Neuronal stem cell (in vitro differentiated cells): ENCODE measurements around the gene TMEM132C.

Experiments
- DNase-seq: peaks from one replicate; pipeline ENCODE4 v3.0.0-alpha.2; 2013; ENCODE audit warnings: low spot score
- H2AFZ ChIP-seq: one replicate; pipeline ENCODE4 v1.6.1; 2013; ENCODE audit warnings: mild to moderate bottlenecking, low read length, inconsistent platforms
- H2AK5ac ChIP-seq: 2 replicates; pipeline ENCODE4 v1.6.1; 2013; ENCODE audit warnings: low read depth, mild to moderate bottlenecking, inconsistent platforms, low read length, moderate library complexity, mixed read lengths
- H2BK120ac ChIP-seq: 2 replicates; pipeline ENCODE4 v1.6.1; 2013; ENCODE audit warnings: low read depth, mild to moderate bottlenecking, inconsistent platforms, low read length, moderate library complexity, mixed read lengths
- H2BK12ac ChIP-seq: one replicate; pipeline ENCODE4 v1.6.1; 2013; ENCODE audit warnings: low read length, inconsistent platforms
- H2BK15ac ChIP-seq: 2 replicates; pipeline ENCODE4 v1.6.1; 2013; ENCODE audit warnings: mild to moderate bottlenecking, low read length, inconsistent platforms, mixed read lengths
- H2BK5ac ChIP-seq: one replicate; pipeline ENCODE4 v1.6.1; 2013; ENCODE audit warnings: inconsistent platforms, mild to moderate bottlenecking, low read length, moderate library complexity
- H3K14ac ChIP-seq: one replicate; pipeline ENCODE4 v1.6.1; 2013; ENCODE audit warnings: low read length, inconsistent platforms
- H3K18ac ChIP-seq: 2 replicates; pipeline ENCODE4 v1.6.1; 2013; ENCODE audit warnings: low read length, inconsistent platforms
- H3K23ac ChIP-seq: 2 replicates; pipeline ENCODE4 v1.6.1; 2013; ENCODE audit warnings: low read depth, mild to moderate bottlenecking, mixed read lengths, low read length, inconsistent platforms; ENCODE audit not compliant: poor library complexity
- H3K27ac ChIP-seq: replicated peaks from 3 replicates; pipeline ENCODE4 v1.5.1; 2013; ENCODE audit warnings: low read length, inconsistent platforms
- H3K27me3 ChIP-seq, 3 experiments: 2 replicates each; pipeline ENCODE4 v1.6.1; 2013; ENCODE audit warnings: low read length in 3 of 3, mild to moderate bottlenecking in 2 of 3, inconsistent platforms in 1 of 3, low read depth in 1 of 3, mixed read lengths in 1 of 3, moderate library complexity in 1 of 3; ENCODE audit not compliant: control insufficient read depth in 3 of 3, insufficient read depth in 3 of 3
- H3K36me3 ChIP-seq, 2 donors: replicated peaks in 1 of 2; 2 replicates each; pipeline ENCODE4 v1.6.1; 2013; ENCODE audit warnings: low read length in 2 of 2; ENCODE audit not compliant: control insufficient read depth in 2 of 2, insufficient read depth in 2 of 2
- H3K4ac ChIP-seq: 2 replicates; pipeline ENCODE4 v1.6.1; 2013; ENCODE audit warnings: inconsistent platforms, mild to moderate bottlenecking, low read length, moderate library complexity
- H3K4me1 ChIP-seq, 2 donors: 1 replicate in 1 of 2; 2 replicates in 1 of 2; pipeline ENCODE4 v1.6.1; 2013; ENCODE audit warnings: low read length in 2 of 2, low read depth in 1 of 2; ENCODE audit not compliant: control insufficient read depth in 2 of 2, insufficient read depth in 1 of 2
- H3K4me2 ChIP-seq: one replicate; pipeline ENCODE4 v1.6.1; 2013; ENCODE audit warnings: mild to moderate bottlenecking, low read length, inconsistent platforms; ENCODE audit not compliant: insufficient read depth, poor library complexity, severe bottlenecking
- H3K4me3 ChIP-seq, 2 donors: 2 replicates each; pipeline ENCODE4 v1.5.1; 2013; ENCODE audit warnings: low read length in 2 of 2, mild to moderate bottlenecking in 2 of 2, inconsistent platforms in 1 of 2, moderate library complexity in 1 of 2
- H3K79me1 ChIP-seq: one replicate; pipeline ENCODE4 v1.6.1; 2013; ENCODE audit warnings: low read depth, mild to moderate bottlenecking, inconsistent platforms, low read length, moderate library complexity
- H3K9ac ChIP-seq: one replicate; pipeline ENCODE4 v1.6.1; 2013; ENCODE audit warnings: mild to moderate bottlenecking, low read depth, low read length, inconsistent platforms; ENCODE audit not compliant: poor library complexity
- H3K9me3 ChIP-seq, 2 donors: replicated peaks in 1 of 2; 2 replicates each; pipeline versions ENCODE3 to v1.6.1; 2013; ENCODE audit warnings: low read length in 2 of 2, mild to moderate bottlenecking in 2 of 2, inconsistent platforms in 1 of 2, low read depth in 1 of 2, mixed read lengths in 1 of 2, moderate library complexity in 1 of 2; ENCODE audit not compliant: control insufficient read depth in 2 of 2, insufficient read depth in 1 of 2
- H4K8ac ChIP-seq: one replicate; pipeline ENCODE4 v1.6.1; 2013; ENCODE audit warnings: low read depth, mild to moderate bottlenecking, inconsistent platforms, low read length, moderate library complexity
- H4K91ac ChIP-seq: one replicate; pipeline ENCODE4 v1.6.1; 2013; ENCODE audit warnings: low read length, low read depth, mild to moderate bottlenecking, inconsistent platforms; ENCODE audit not compliant: poor library complexity
- WGBS, 2 donors: extraction: QIAGEN DNeasy Blood & Tissue Kit; methylation state at CpG; one replicate each; pipeline ENCODE4 v1.1.7; 2013; ENCODE audit warnings: missing lambda C conversion rate in 2 of 2, mixed read lengths in 1 of 2; ENCODE audit not compliant: insufficient read length in 2 of 2, insufficient replicate concordance in 1 of 2; ENCODE audit errors: extremely low coverage in 2 of 2; 5-methylcytosine and 5-hydroxymethylcytosine counted together

The TMEM132C gene

DNA sequence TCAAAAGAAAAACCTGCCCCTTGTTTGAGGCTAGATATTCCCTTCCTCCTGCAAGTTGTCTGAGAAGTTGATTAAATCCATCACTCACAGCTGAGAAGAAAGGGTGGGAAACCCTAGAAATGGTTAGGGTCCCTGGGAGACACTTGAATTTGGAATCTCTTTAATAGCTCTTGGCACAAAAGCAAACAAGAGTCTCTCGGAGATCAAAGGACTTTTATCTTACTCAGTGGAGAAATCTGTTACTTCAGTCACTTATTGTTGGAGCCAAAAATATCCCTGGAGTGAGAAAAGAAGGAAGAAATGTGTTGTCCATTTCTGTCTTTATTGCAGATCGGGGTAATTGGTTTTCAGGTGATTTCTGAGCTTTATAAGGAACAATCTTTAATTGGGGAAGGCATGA lies 47.0 kb downstream of the TMEM132C start:
- Histone ChIP-seq H2BK5ac (no peak overlapping the region), H3K4me2 (no peak overlapping the region), H3K4me1 (peaks cover 2 to 13% of the 10 kb centered on the region in 2 donors), H3K23ac (no peak overlapping the region), H2BK15ac (no peak overlapping the region), H4K91ac (no peak overlapping the region), H2AK5ac (no peak overlapping the region), H3K4me3 (no peak overlapping the region), H3K9ac (no peak overlapping the region), H3K18ac (no peak overlapping the region), H3K79me1 (no peaks in the 10 kb centered on the region), H2BK120ac (no peak overlapping the region), H2AFZ (no peak overlapping the region), H3K27me3 (no peaks in the 10 kb centered on the region), H3K14ac (no peak overlapping the region), H3K36me3 (peaks cover 0 to 18% of the 10 kb centered on the region in 2 donors), H3K4ac (no peak overlapping the region), H3K9me3 (peaks cover 0 to 19% of the 10 kb centered on the region in 2 donors), H4K8ac (no peak overlapping the region), H3K27ac (no peak overlapping the region), H2BK12ac (no peak overlapping the region)
- DNase-seq: no peak
- WGBS, 2 donors: no CpG with 5 or more reads among the region's 2 CpGs

DNA sequence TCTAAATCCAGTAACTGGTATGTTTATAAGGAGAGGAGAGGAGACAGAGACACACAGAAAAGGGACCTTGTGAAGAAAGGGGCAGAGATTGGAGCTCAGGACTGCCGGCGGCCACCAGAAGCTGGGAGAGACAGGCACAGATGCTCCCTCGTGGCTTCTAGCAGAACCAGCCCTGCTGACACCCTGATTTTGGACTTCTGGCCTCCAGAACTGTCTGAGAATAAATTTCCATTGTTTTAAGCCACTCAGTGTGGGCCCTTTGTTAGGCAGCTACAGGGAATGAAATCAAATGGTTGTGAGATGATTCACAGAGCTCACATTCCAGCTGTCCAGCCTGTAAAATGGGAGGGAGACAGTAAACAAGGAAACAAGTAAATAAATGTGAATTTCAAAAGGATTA lies 47.6 kb downstream of the TMEM132C start:
- Histone ChIP-seq H3K23ac (no peak overlapping the region), H4K91ac (no peak overlapping the region), H2BK5ac (no peak overlapping the region), H3K4me1 (peaks cover 2 to 13% of the 10 kb centered on the region in 2 donors), H2AFZ (no peak overlapping the region), H3K4me2 (no peak overlapping the region), H3K79me1 (no peaks in the 10 kb centered on the region), H3K27me3 (no peaks in the 10 kb centered on the region), H4K8ac (no peak overlapping the region), H3K9me3 (peaks cover 0 to 15% of the 10 kb centered on the region in 2 donors), H3K36me3 (peaks cover 0 to 16% of the 10 kb centered on the region in 2 donors), H2AK5ac (no peak overlapping the region), H3K4ac (no peak overlapping the region), H3K14ac (no peak overlapping the region), H3K4me3 (no peak overlapping the region), H2BK12ac (no peak overlapping the region), H2BK15ac (no peak overlapping the region), H3K18ac (no peak overlapping the region), H2BK120ac (no peak overlapping the region), H3K9ac (no peak overlapping the region), H3K27ac (no peak overlapping the region)
- WGBS, 2 donors: no CpG with 5 or more reads among the region's 3 CpGs
- no peak for DNase-seq

DNA sequence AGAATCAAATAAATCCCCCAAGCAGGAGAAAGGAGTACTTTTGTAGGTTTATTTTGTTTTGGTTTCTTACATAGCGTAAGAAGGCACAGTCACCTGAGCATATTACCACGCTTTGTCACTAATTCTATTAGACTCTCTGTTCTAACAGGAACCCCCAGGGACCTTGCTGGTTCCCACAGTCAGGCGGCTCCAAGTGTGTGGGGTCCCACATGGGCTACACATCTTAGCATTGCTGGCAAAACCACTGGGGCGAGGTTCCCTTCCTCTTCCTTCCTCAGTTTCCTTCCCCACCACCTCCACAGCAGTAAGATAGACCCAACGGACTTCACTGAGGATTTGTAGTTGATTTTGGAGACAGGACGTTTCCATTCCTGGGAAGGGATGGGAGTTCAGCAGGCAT lies 49.1 kb downstream of the TMEM132C start:
- Histone ChIP-seq H3K18ac (no peak overlapping the region), H4K8ac (no peak overlapping the region), H3K36me3 (peaks cover 0 to 9% of the 10 kb centered on the region in 2 donors), H2BK5ac (no peak overlapping the region), H3K4me1 (peaks cover 2 to 13% of the 10 kb centered on the region in 2 donors), H3K27ac (no peak overlapping the region), H3K9ac (no peak overlapping the region), H2BK120ac (no peak overlapping the region), H2BK12ac (no peak overlapping the region), H4K91ac (no peak overlapping the region), H3K79me1 (no peaks in the 10 kb centered on the region), H3K14ac (no peak overlapping the region), H2AK5ac (no peak overlapping the region), H3K4ac (no peak overlapping the region), H2AFZ (no peak overlapping the region), H3K4me2 (no peak overlapping the region), H3K4me3 (no peak overlapping the region), H2BK15ac (no peak overlapping the region), H3K23ac (no peak overlapping the region), H3K9me3 (peaks cover 0 to 12% of the 10 kb centered on the region in 2 donors), H3K27me3 (no peaks in the 10 kb centered on the region)
- no peak for DNase-seq
- WGBS, 2 donors: no CpG with 5 or more reads among the region's 6 CpGs

DNA sequence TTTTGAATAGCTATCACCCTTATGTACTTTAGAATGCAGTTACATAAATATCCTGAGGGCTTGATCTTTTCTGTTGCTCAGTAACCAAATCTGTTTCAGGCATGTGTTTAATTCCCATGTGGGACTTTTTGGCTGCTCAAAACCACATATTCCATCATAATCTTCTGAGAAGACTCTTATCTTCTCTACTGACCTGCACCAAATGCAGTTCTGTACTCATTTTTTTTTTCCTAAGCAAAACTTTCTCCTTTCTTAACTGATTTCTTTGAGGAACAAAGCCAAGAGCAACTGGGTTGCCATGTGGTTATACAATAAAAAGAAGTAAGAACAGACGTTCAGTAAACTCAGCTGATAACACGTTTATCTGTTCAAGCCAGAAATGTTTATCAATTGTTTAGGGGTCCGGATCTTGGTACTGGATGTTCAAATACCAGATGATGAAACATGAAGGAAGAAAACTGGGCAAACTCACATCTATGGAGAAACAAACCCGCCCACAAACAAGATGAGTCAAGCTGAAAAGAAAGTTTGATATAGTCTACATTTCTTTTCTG lies 50.1 kb downstream of the TMEM132C start:
- Histone ChIP-seq H3K79me1 (no peaks in the 10 kb centered on the region), H3K9me3 (peaks cover 0 to 17% of the 10 kb centered on the region in 2 donors), H3K4me2 (no peak overlapping the region), H2AK5ac (no peak overlapping the region), H2BK12ac (no peak overlapping the region), H4K91ac (no peak overlapping the region), H3K18ac (no peak overlapping the region), H3K36me3 (peaks cover 0 to 14% of the 10 kb centered on the region in 2 donors), H2BK5ac (no peak overlapping the region), H2BK120ac (no peak overlapping the region), H2BK15ac (no peak overlapping the region), H2AFZ (no peak overlapping the region), H3K9ac (no peak overlapping the region), H3K27ac (no peak overlapping the region), H3K14ac (no peak overlapping the region), H3K4me3 (no peak overlapping the region), H3K27me3 (no peaks in the 10 kb centered on the region), H3K4me1 (peaks cover 2 to 13% of the 10 kb centered on the region in 2 donors), H3K23ac (no peak overlapping the region), H3K4ac (no peak overlapping the region), H4K8ac (no peak overlapping the region)
- WGBS, 2 donors: no CpG with 5 or more reads among the region's 4 CpGs
- no peak for DNase-seq
